HEK293 (cell line): ENCODE measurements around the gene MRPL54.

ENCODE experiments used
- CTCF ChIA-PET: fragments of 350-600 bp; formaldehyde crosslinking; extraction: SDS; loops from one replicate; lab custom pipeline; 2021; ENCODE audit warnings: antibody characterized with exemption; lab: Yijun Ruan, JAX
- POLR2A ChIA-PET: fragments of 300-600 bp; formaldehyde crosslinking; extraction: SDS; loops from one replicate; lab custom pipeline; 2020; ENCODE audit warnings: antibody characterized with exemption, inconsistent platforms; lab: Yijun Ruan, JAX
- H3K27ac ChIP-seq: fragments of 200-500 bp; sonication (Bioruptor generic); 2 replicates; pipeline ENCODE4 v1.5.1; 2014; ENCODE audit warnings: low read depth, low read length, control low read depth, inconsistent platforms; ENCODE audit errors: extremely low read depth
- H3K36me3 ChIP-seq, 2 experiments: fragments of 200-500 bp in 1 of 2; sonication (Bioruptor generic) in 1 of 2; 1 replicate in 1 of 2; 2 replicates in 1 of 2; pipeline ENCODE4 v1.5.1; 2014 to 2017; ENCODE audit warnings: inconsistent platforms in 2 of 2, low read length in 2 of 2; ENCODE audit not compliant: control insufficient read depth in 2 of 2, insufficient read depth in 1 of 2
- H3K4me1 ChIP-seq: fragments of 200-500 bp; sonication (Bioruptor generic); 2 replicates; pipeline ENCODE4 v1.5.1; 2014; ENCODE audit warnings: mild to moderate bottlenecking, low read length, inconsistent platforms; ENCODE audit not compliant: control insufficient read depth, insufficient read depth
- H3K4me3 ChIP-seq: 2 replicates; pipeline ENCODE4 v1.5.1; 2011; ENCODE audit warnings: low read depth, mild to moderate bottlenecking, control low read depth, low read length, moderate library complexity
- H3K9me3 ChIP-seq: fragments of 200-500 bp; sonication (Bioruptor generic); 2 replicates; pipeline ENCODE4 v1.5.1; 2014; ENCODE audit warnings: low read depth, low read length, inconsistent platforms; ENCODE audit not compliant: control insufficient read depth, insufficient read depth
- PRDM10 ChIP-seq: fragments of 450-650 bp; formaldehyde crosslinking; IDR thresholded peaks from 2 replicates; pipeline ENCODE4 v1.5.1; 2016; ENCODE audit warnings: missing biosample characterization, missing genetic modification characterization
- PRDM4 ChIP-seq: fragments of 450-650 bp; formaldehyde crosslinking; IDR thresholded peaks from 2 replicates; pipeline ENCODE4 v1.5.1; 2017; ENCODE audit warnings: missing biosample characterization, missing genetic modification characterization
- ZBTB17 ChIP-seq: fragments of 450-650 bp; formaldehyde crosslinking; IDR thresholded peaks from 2 replicates; pipeline ENCODE4 v1.5.1; 2016; ENCODE audit warnings: missing biosample characterization, missing genetic modification characterization
- ZBTB20 ChIP-seq: fragments of 450-650 bp; formaldehyde crosslinking; IDR thresholded peaks from 2 replicates; pipeline ENCODE4 v1.5.1; 2016; ENCODE audit warnings: missing biosample characterization, missing genetic modification characterization
- ZNF10 ChIP-seq: fragments of 450-650 bp; formaldehyde crosslinking; IDR thresholded peaks from 2 replicates; pipeline ENCODE4 v1.5.1; 2017; ENCODE audit warnings: missing biosample characterization, missing genetic modification characterization
- ZNF140 ChIP-seq: fragments of 450-650 bp; formaldehyde crosslinking; IDR thresholded peaks from 2 replicates; pipeline ENCODE4 v1.5.1; 2016; ENCODE audit warnings: missing biosample characterization, missing genetic modification characterization
- ZNF146 ChIP-seq: fragments of 450-650 bp; formaldehyde crosslinking; IDR thresholded peaks from 2 replicates; pipeline ENCODE4 v1.5.1; 2016; ENCODE audit warnings: missing biosample characterization, missing genetic modification characterization
- ZNF174 ChIP-seq: fragments of 450-650 bp; formaldehyde crosslinking; IDR thresholded peaks from 2 replicates; pipeline ENCODE4 v1.5.0; 2017; ENCODE audit warnings: missing biosample characterization, mild to moderate bottlenecking, missing genetic modification characterization
- ZNF175 ChIP-seq: fragments of 450-650 bp; formaldehyde crosslinking; IDR thresholded peaks from 2 replicates; pipeline ENCODE4 v1.5.1; 2016; ENCODE audit warnings: missing biosample characterization, missing genetic modification characterization
- ZNF280D ChIP-seq: fragments of 450-650 bp; formaldehyde crosslinking; IDR thresholded peaks from 2 replicates; pipeline ENCODE4 v1.5.1; 2016; ENCODE audit warnings: missing biosample characterization, missing genetic modification characterization
- ZNF544 ChIP-seq: fragments of 450-650 bp; formaldehyde crosslinking; IDR thresholded peaks from 2 replicates; pipeline ENCODE4 v1.5.0; 2017; ENCODE audit warnings: missing biosample characterization, missing genetic modification characterization
- ZNF623 ChIP-seq: fragments of 450-650 bp; formaldehyde crosslinking; IDR thresholded peaks from 2 replicates; pipeline ENCODE4 v1.5.1; 2016; ENCODE audit warnings: missing biosample characterization, missing genetic modification characterization
- ZNF692 ChIP-seq: fragments of 450-650 bp; formaldehyde crosslinking; IDR thresholded peaks from 2 replicates; pipeline ENCODE4 v1.5.1; 2016; ENCODE audit warnings: missing biosample characterization, missing genetic modification characterization
- ZSCAN4 ChIP-seq: fragments of 450-650 bp; formaldehyde crosslinking; IDR thresholded peaks from 2 replicates; pipeline ENCODE4 v1.5.1; 2017; ENCODE audit warnings: missing biosample characterization, missing genetic modification characterization

MRPL54 gene

GRCh38 chr19:3730457-3730958 lies 32.0 kb upstream of the MRPL54 start:
- Histone ChIP-seq H3K9me3 (no peaks in the 10 kb centered on the region), H3K4me3 (no peak overlapping the region), H3K27ac (no peak overlapping the region), H3K4me1 (no peaks in the 10 kb centered on the region), H3K36me3 (no peaks in the 10 kb centered on the region)
- TF ChIP-seq PRDM4 (peak; percentile 72), ZNF140 (tag by site-specific recombination) (no peak), ZBTB17 (tag by site-specific recombination) (no peak)
- CTCF ChIA-PET = interaction anchor here (0.6 to 1.3 kb wide), 2 partner anchors 10 to 278 kb away, joined by 3 read pairs; no protein-coding TSS in a partner anchor
- POLR2A ChIA-PET = no interaction called here

- no peaks in the 10 kb centered on the region for H3K9me3 ChIP-seq
- ChIA-PET POLR2A (interaction anchor here (0.7 kb wide), 2 partner anchors 9 to 44 kb away, joined by 4 read pairs; no protein-coding TSS in a partner anchor), CTCF (interaction anchor here (0.6 kb wide), 1 partner anchor 248 kb away, joined by 3 read pairs; no protein-coding TSS in a partner anchor)
- H3K27ac ChIP-seq = no peak overlapping the region
- H3K4me1 ChIP-seq = no peaks in the 10 kb centered on the region
- no peaks in the 10 kb centered on the region for H3K36me3 ChIP-seq
- TF ChIP-seq ZNF174 (tag by site-specific recombination) (no peak), ZNF146 (tag by site-specific recombination) (peak; percentile 79), PRDM4 (peak; percentile 99), ZNF544 (no peak), ZNF280D (tag by site-specific recombination) (peak; percentile 82)
- H3K4me3 ChIP-seq = no peak overlapping the region
Measured at GRCh38 chr19:3732108-3732507, 30.4 kb upstream of the MRPL54 start.

- POLR2A ChIA-PET = interaction anchor here (0.6 to 0.9 kb wide), 2 partner anchors 29 to 783 kb away, joined by 3 to 5 read pairs; partner anchors contain the start of gene MRPL54
- no peaks in the 10 kb centered on the region for H3K36me3 ChIP-seq
- no peaks in the 10 kb centered on the region for H3K9me3 ChIP-seq
- CTCF ChIA-PET = no interaction called here
- no peaks in the 10 kb centered on the region for H3K4me1 ChIP-seq
- no peak overlapping the region for H3K27ac ChIP-seq
- no peak overlapping the region for H3K4me3 ChIP-seq
- TF ChIP-seq ZSCAN4 (no peak), ZBTB20 (tag by site-specific recombination) (no peak), ZNF692 (tag by site-specific recombination) (no peak), PRDM10 (tag by site-specific recombination) (no peak), ZNF623 (tag by site-specific recombination) (no peak), ZNF10 (peak; percentile 70; the same call in 1 of the 2 replicates), ZNF175 (tag by site-specific recombination) (no peak)
Measured at GRCh38 chr19:3733549-3734309, 28.8 kb upstream of the MRPL54 start.
